K562 (cell line): ENCODE measurements around the gene FAM72D.
"Not testable (repeated sequence)": the region's sequence is repeated elsewhere in the genome, so short reads cannot be mapped to it uniquely, and the experiment has no call there.

Experiments
- CREB1 ChIP-seq, 2 experiments: sonication (generic) in 1 of 2; formaldehyde crosslinking in 1 of 2; IDR thresholded peaks; 2 replicates each; pipeline versions ENCODE4 v1.6.1 to v1.8.0; 2012 to 2022; ENCODE audit warnings: inconsistent platforms in 1 of 2, mild to moderate bottlenecking in 1 of 2, missing genetic modification reagents in 1 of 2, moderate library complexity in 1 of 2
- CREBBP ChIP-seq: IDR thresholded peaks from one replicate; pipeline ENCODE4 v1.6.1; 2012; ENCODE audit warnings: low read depth, mild to moderate bottlenecking, control low read depth, inconsistent platforms, low read length
- CTCF ChIP-seq, 3 experiments: IDR thresholded peaks in 2 of 3; conservative IDR thresholded peaks in 1 of 3; 2 replicates each; pipeline ENCODE4 v1.5.1; 2011 to 2012; ENCODE audit warnings: low read length in 3 of 3, mild to moderate bottlenecking in 3 of 3, control low read depth in 2 of 3, improper control_type of control experiment in 1 of 3, inconsistent platforms in 1 of 3, low read depth in 1 of 3, mixed read lengths in 1 of 3, moderate library complexity in 1 of 3; ENCODE audit not compliant: insufficient read depth in 2 of 3
- EGR1 ChIP-seq: fragments of 450-650 bp; conservative IDR thresholded peaks from 2 replicates; pipeline ENCODE4 v1.6.1; 2017; ENCODE audit warnings: mild to moderate bottlenecking
- NR2C2 ChIP-seq, 2 experiments: fragments of 200-800 bp in 1 of 2; sonication (Bioruptor generic) in 1 of 2; sonication (generic) in 1 of 2; formaldehyde crosslinking in 1 of 2; IDR thresholded peaks; 2 replicates each; pipeline versions ENCODE4 v1.6.1 to v1.8.0; 2016 to 2022; ENCODE audit warnings: mild to moderate bottlenecking in 1 of 2, missing compliant biosample characterization in 1 of 2, missing genetic modification characterization in 1 of 2, missing genetic modification reagents in 1 of 2
- PBX2 ChIP-seq, 2 experiments: IDR thresholded peaks in 1 of 2; conservative IDR thresholded peaks in 1 of 2; 2 replicates each; pipeline ENCODE4 v1.6.1; 2016; ENCODE audit warnings: low read depth in 2 of 2, mild to moderate bottlenecking in 1 of 2, missing compliant biosample characterization in 1 of 2, missing genetic modification characterization in 1 of 2, moderate library complexity in 1 of 2
- POLR2AphosphoS5 ChIP-seq: IDR thresholded peaks from 2 replicates; pipeline ENCODE4 v1.6.1; 2011; ENCODE audit warnings: mild to moderate bottlenecking, low read depth, low read length, moderate library complexity; ENCODE audit not compliant: control insufficient read depth, insufficient read depth
- RAD21 ChIP-seq, 2 experiments: fragments of 250-450 bp in 1 of 2; fragments of 450-650 bp in 1 of 2; sonication (Bioruptor Pico) in 1 of 2; formaldehyde crosslinking in 1 of 2; IDR thresholded peaks in 1 of 2; conservative IDR thresholded peaks in 1 of 2; 2 replicates each; pipeline versions ENCODE4 v1.4.0 to v1.8.0; 2020 to 2022; ENCODE audit warnings: mild to moderate bottlenecking in 2 of 2, moderate library complexity in 1 of 2
- SMAD1 ChIP-seq: fragments of 150-350 bp; IDR thresholded peaks from 2 replicates; pipeline ENCODE4 v1.6.1; 2014; ENCODE audit warnings: low read length, low read depth; ENCODE audit not compliant: partially characterized antibody
- TEAD4 ChIP-seq, 2 experiments: sonication (generic) in 1 of 2; formaldehyde crosslinking in 1 of 2; IDR thresholded peaks; 2 replicates each; pipeline versions ENCODE4 v1.6.1 to v1.8.0; 2012 to 2022; ENCODE audit warnings: borderline replicate concordance in 1 of 2, inconsistent platforms in 1 of 2, low read length in 1 of 2, mild to moderate bottlenecking in 1 of 2, missing genetic modification reagents in 1 of 2
- ZBTB1 ChIP-seq: sonication (generic); formaldehyde crosslinking; IDR thresholded peaks from 2 replicates; pipeline ENCODE4 v1.8.1; 2023; ENCODE audit warnings: missing genetic modification reagents, low read depth, mild to moderate bottlenecking, borderline replicate concordance
- TF ChIP-seq, protein P1 (sequence below): fragments of 250-450 bp; sonication (Bioruptor Pico); IDR thresholded peaks from 2 replicates; pipeline ENCODE4 v1.8.0; 2022; ENCODE audit warnings: moderate library complexity, mild to moderate bottlenecking, inconsistent platforms

DNA sequence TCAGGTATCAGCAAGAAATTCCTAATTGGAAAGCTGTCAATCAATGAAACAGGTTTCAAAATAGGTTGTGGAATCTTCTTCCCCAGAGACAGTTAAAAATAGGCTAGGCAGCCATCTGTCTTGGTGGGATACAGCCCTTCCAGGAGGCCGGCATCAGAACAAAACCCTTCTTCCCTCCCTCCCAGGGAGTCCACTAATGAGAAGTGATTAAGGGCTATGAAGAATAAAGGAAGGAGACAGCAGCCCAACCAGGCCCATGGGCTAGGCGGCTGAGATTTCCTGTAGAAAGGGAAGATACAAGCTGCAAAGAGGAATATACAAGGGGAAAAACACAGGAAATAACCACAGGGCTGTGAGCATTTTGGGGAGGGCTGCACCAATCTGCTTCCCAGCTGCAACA is 32.5 kb upstream of the FAM72D start:
- TF ChIP-seq POLR2AphosphoS5; EGR1; CTCF (IDR thresholded peaks at IDR 0.05 in 2 of 3, conservative IDR thresholded peaks at IDR 0.05 in 1 of 3; ENCODE audit: insufficient read depth in 2 of 3, low read depth in 1 of 3, low read length in 3 of 3); SMAD1; PBX2 (CRISPR knock-in tag; IDR thresholded peaks at IDR 0.05; ENCODE audit: low read depth); PBX2 (tag; conservative IDR thresholded peaks at IDR 0.05; ENCODE audit: low read depth); NR2C2 (CRISPR knock-in tag; IDR thresholded peaks at IDR 0.05); NR2C2 (tag; IDR thresholded peaks at IDR 0.05); CREBBP; ZBTB1 (CRISPR knock-in tag); CREB1 (IDR thresholded peaks at IDR 0.05); CREB1 (CRISPR knock-in tag; IDR thresholded peaks at IDR 0.05); RAD21 (CRISPR knock-in tag; conservative IDR thresholded peaks at IDR 0.05 in 1 of 2, IDR thresholded peaks at IDR 0.05 in 1 of 2); TEAD4 (IDR thresholded peaks at IDR 0.05; ENCODE audit: low read length); TEAD4 (CRISPR knock-in tag; IDR thresholded peaks at IDR 0.05; ENCODE audit: borderline replicate concordance): not testable (repeated sequence)
- TF ChIP-seq, protein P1, sequence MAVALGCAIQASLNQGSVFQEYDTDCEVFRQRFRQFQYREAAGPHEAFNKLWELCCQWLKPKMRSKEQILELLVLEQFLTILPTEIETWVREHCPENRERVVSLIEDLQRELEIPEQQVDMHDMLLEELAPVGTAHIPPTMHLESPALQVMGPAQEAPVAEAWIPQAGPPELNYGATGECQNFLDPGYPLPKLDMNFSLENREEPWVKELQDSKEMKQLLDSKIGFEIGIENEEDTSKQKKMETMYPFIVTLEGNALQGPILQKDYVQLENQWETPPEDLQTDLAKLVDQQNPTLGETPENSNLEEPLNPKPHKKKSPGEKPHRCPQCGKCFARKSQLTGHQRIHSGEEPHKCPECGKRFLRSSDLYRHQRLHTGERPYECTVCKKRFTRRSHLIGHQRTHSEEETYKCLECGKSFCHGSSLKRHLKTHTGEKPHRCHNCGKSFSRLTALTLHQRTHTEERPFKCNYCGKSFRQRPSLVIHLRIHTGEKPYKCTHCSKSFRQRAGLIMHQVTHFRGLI = not testable (repeated sequence)
